ENCODE data around the gene SP1.

DNA sequence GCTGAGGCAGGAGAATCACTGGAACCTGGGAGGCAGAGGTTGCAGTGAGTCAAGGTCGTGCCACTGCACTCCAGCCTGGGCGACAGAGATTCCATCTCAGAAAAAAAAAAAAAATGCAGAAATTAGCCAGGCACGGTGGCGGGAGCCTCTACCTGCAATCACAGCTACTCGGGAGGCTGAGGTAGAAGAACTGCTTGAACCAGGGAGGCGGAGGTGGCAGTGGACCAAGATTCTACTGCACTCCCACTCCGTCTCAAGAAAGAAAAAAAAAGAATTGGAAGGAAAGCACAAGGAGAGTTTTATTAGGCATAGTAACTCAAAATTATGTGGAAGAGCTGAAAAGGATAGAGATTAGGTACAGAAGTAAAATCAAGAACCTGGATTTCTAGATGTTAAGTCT lies 22.9 kb downstream of the SP1 start:
- TF ChIP-seq, protein P1, sequence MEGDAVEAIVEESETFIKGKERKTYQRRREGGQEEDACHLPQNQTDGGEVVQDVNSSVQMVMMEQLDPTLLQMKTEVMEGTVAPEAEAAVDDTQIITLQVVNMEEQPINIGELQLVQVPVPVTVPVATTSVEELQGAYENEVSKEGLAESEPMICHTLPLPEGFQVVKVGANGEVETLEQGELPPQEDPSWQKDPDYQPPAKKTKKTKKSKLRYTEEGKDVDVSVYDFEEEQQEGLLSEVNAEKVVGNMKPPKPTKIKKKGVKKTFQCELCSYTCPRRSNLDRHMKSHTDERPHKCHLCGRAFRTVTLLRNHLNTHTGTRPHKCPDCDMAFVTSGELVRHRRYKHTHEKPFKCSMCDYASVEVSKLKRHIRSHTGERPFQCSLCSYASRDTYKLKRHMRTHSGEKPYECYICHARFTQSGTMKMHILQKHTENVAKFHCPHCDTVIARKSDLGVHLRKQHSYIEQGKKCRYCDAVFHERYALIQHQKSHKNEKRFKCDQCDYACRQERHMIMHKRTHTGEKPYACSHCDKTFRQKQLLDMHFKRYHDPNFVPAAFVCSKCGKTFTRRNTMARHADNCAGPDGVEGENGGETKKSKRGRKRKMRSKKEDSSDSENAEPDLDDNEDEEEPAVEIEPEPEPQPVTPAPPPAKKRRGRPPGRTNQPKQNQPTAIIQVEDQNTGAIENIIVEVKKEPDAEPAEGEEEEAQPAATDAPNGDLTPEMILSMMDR (IDR thresholded peaks at IDR 0.05 in 8 of 11, conservative IDR thresholded peaks at IDR 0.05 in 3 of 11) = no peak
- no peak for TF ChIP-seq POLR2A (IDR thresholded peaks at IDR 0.05)
